H54 (cell line): Measurements from ENCODE around the gene SLC29A1.

Experiments
- DNase-seq: peaks from one replicate; pipeline ENCODE4 v3.0.0; 2011; ENCODE audit warnings: low spot score, mixed read lengths; ENCODE audit not compliant: insufficient read length
- FAIRE-seq: peaks from 3 replicates; lab custom pipeline; 2011; peaks lifted over from hg19 to GRCh38; lab: Jason Lieb, UNC
- POLR2A ChIP-seq: IDR thresholded peaks from 2 replicates; pipeline ENCODE4 v1.6.1; 2011; ENCODE audit warnings: low read depth, mild to moderate bottlenecking, low read length

Gene SLC29A1

DNA sequence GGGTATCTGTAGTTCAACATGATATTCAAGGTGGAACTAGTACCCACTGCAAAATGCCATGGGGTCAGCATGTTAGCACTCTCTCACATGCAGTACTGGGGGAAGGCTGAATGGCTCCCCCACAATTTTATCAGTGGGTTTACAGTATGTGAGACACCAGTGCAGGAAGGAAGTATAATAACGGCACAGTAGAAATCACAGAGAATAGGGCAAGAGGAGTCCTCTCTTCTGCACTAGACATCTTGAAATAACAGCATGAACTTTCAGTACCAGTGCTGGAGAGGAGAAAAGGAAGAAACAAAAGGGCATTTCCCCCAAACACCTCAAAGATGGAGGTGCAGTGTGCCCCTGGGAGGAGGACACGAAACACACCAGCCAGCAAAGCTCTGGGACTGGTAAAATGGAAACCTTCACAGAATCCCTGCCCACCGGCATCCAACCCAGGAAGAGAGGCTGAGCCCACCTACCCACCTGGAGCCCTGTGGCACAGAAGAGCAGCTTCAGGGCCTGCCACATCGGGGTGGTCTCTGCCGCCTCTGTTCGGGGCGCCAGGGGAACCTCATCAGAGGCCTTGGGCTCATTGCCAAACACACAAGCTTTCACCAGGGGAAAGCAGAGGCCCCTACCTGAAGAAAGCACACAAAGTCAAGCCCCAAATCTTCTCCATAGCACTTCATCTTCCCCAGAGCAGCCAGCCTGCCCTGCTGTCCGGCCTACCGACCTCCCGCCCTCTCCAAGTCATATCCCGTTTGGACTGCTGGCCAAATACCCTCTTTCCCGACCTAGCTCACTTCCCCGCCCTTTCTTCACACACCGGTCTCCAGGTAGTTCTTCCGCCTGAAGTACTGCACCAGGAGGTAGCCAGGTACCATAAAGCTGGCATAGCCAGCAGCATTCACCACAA is 32.7 kb downstream of the SLC29A1 start:
- TF ChIP-seq POLR2A: no peak
- FAIRE-seq: no peak
- DNase-seq: no peak

DNA sequence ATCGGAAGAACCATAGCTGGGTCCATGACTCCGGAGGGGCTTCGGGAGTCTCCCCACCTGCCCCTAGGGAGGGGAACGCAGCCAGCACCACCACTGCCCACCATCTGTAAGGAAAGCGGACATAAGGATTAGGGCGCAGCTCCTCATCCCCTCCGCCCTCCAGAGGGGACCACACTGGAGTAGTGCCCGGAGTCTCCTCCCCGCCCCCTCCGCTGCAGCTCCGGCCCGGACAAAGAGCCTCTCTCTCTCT is 33.3 kb downstream of the SLC29A1 start:
- FAIRE-seq (no peak), DNase-seq (no peak)
- no peak; the same call in 1 of the 2 replicates for TF ChIP-seq POLR2A

DNA sequence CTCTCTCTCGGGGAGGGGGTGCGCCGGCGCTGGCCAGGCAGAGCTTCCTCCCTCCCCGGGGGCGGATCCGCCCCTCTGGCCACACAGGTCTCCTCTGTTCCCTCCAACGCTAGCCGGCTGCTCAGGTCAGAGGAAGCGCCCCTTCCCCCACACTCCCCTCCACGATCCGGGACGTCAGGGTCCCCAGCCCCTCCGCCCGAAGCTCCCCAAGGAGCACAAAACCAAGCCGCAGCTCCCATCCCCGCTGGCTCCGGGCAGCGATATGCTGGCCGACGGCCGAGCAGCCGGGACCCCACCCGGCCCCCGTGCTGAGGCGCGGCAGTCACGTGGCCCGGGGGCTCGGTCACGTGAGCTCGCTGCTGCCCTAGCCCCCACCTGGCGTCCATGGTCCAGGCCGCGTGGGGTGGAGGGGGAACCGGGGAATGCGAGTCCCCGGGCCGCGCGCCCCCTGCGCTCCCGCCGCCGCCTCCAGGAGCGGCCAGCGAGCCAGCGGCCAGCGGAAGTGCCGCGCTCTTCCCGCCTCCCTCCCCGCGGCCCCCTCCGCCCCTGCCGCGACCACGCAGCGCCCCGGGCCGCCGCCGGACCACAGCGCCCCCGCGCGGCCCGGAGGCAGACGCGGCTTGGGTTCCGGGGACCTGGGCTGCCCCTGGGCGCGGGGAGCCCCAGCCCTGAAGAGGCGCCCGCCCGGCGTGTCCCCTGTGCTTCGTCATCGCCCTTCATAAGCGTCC is 33.8 kb downstream of the SLC29A1 start, which contains the start of gene SLC35B2:
TSS of gene SLC35B2 (minus strand) at position 504 of the 728 bp plus-strand sequence. CDS start at position 386, 118 bp downstream.
- peak; percentile 91 for TF ChIP-seq POLR2A
- peak; percentile 90 for DNase-seq
- FAIRE-seq: no peak

DNA sequence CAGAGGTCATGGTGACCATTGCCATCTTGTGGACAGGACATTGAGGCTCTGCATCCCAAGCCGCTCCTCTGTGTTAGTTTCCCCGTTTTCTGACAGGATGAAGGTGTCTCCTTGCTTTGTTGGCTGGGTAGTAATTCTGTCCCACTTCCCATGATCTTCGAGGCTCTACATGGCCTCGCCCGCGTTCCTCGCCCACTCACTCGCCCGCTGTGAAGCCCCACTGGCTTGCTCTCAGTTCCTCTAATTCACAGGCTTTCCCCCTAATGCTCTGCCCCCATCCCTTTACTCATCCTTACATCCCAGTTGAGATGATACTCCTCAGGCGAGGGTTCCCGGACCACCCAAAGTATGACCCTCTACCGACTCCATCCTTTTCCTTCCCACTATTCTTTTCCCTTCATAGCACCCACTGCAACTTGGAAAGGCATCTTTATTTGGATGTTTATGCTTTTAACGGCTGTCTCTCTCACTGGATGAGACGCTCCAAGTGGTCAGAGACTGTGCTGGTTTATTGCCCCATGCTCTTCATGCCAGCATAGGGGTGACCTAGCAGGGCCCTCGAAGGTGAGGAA is 34.4 kb downstream of the SLC29A1 start:
- FAIRE-seq: no peak
- no peak for DNase-seq
- TF ChIP-seq POLR2A: no peak

DNA sequence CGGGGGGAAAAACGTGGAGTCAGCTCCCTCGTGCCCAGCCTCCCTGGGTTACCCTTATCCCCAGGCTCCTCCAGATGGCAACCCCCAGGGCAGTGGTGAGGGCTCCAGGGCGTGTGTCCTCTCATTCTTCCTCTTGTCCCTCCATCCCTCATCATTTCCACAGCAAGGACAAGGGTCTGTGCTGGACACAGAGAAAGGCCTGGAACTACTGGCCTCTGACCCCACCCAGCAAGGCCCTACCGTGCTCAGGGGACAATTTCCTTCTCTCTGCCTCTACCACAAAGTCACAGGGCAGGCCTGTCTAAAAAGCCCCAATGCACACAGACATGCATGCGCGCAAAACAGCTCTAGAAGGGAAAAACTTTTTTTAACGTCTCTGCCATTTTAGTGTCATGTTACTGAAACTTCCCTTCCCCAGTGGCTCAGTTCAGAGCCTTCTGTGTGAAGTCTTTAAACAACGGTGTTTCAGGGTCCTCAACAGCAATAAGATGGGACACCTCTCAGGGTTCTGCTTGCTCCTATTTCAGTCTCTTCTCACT is 35.0 kb downstream of the SLC29A1 start:
- no peak for FAIRE-seq
- no peak for DNase-seq
- TF ChIP-seq POLR2A: no peak

DNA sequence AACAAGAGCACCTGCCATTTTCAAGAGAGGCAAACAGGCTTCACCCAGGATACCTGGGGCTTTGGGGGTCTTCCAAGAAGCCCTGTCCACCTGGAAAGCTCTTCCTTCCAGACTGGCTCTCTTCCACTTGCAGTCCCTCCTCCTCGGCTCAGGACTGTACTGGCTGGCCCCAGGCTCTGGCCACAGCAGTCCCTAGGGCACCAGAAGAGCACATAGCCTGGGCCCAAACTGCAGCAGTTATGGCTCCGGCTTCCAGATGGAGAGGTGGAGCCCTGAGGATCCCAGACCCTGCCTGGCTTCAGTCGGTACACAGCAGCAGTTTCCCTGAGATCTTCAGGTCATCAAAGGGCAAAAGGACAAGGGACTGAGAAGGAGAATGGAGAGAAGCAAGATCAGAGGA is 35.5 kb downstream of the SLC29A1 start:
- FAIRE-seq (no peak), DNase-seq (no peak)
- no peak for TF ChIP-seq POLR2A

DNA sequence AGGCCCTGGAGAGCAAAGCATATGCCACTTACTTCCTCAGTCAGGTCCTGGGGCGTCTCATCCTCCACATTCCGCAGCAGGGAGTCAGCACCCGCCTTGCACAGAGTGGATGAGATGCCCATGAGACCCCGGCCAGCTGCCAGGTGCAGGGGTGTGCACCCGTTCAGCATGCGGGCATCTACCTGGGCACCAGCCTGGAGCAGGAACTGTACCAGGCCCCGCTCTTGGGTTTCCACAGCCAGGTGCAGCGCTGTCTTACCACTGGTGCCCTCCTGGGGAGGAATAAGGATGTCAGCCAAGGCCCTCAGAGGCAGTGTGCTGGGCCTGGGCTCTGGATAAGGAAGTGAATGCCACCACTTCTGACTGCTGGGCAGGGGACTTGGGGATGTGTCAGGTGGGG is 36.6 kb downstream of the SLC29A1 start:
- no peak for TF ChIP-seq POLR2A

DNA sequence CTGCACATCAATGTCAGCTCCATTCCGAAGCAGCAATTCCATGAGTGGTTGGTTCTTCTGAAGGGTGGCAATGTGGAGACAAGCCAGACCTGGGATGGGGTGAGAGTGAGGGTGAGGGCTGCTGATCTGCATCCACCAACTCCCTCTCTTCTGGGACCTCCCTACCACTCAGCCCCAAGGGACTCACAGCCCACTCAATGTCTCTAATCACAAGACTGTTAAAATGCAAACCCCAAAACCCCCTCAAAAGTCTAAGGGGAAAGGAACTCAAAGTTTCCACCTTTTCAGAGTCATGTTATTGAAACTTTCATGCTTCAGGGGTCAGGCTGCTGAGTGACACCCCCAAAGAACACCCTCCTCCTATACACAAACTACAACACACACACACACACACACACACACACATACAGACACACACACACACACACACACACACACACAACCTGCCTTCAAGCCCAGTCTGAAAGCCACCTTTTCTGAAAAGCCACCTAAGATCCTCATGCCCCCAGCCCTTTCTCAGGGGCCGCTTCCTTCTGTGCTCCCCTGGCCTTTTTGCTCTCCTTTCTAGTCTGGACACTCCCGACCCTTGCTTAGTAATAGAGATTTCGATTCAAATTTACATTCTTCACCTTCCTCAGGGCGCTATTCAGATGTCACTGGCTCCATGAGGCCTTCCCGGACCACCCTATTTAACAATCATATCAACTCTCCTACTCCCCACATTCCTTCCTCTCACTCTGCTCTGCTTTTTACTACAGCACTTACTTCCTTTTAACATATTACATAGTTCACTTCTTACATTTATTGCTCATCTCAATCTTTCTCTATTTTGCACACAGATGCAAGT is 37.3 kb downstream of the SLC29A1 start:
- DNase-seq (no peak), FAIRE-seq (no peak)
- no peak for TF ChIP-seq POLR2A

More for the DNA sequence above, 36.6 kb downstream of the SLC29A1 start:
- FAIRE-seq (no peak), DNase-seq (no peak)

DNA sequence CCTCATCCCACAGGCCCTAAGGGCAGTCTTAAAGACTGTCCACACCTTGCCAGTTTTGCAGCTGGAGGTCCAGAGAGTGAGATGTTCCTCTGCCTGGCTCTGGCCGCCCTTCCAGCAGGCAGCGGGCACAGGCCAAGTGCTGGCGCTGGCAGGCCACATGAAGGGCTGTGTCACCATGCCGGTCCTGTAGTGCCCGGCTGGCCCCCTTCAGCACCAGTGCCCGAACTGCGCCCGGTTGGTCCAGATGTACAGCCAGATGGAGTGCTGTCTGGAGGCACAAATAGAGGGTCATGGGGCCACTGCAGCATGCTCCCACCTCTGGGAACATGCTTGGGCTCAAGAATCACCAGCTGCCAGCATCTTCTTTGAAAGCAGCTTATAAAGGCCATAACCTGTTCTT is 38.2 kb downstream of the SLC29A1 start:
- no peak for DNase-seq
- FAIRE-seq: no peak
- TF ChIP-seq POLR2A: no peak

DNA sequence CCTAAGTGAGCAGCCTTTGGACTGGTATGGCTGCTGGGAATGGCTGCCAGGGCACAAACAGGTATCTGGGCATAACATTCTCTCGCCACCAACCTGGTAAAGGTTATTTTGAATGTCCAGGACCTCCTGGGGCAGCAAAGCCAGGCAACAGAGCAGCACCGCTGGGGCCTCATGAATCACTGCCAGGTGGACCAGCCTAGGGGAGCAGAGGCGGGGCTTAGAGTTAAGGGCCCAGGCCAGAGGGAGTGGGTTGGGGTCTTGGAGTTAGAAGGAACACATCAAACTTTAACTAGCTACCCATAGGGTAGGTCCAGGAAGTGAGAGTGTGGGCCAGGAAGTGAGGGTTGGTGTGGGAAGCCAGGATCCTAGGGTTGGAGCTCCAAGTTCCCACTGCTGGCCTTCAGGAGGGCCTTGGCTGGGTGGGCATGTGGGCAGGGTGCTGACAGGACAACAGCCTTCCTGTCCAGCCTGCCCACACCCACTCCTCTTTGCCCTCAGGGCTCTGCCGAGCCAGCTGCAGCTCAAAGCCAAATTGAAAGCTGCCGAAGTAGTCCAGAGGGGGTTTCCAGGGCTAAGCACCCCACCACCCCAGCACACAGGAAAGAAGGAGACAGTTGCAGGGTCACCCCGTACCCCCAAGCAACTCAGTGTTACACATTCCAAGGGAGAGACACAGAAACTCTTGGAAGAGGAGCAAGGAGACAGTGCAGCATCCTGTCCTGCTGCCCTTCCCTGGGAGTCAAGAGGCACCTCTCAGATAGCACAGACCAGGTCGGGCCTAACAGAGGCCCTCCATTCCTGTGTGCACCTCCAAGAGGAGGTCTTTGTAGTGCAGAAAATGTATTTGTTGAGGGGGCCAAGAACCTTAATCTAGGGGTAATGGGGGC is 39.3 kb downstream of the SLC29A1 start:
- DNase-seq (no peak), FAIRE-seq (no peak)
- TF ChIP-seq POLR2A: 0 out of 2 replicates have a peak, but pooled peaks have one; percentile 9

DNA sequence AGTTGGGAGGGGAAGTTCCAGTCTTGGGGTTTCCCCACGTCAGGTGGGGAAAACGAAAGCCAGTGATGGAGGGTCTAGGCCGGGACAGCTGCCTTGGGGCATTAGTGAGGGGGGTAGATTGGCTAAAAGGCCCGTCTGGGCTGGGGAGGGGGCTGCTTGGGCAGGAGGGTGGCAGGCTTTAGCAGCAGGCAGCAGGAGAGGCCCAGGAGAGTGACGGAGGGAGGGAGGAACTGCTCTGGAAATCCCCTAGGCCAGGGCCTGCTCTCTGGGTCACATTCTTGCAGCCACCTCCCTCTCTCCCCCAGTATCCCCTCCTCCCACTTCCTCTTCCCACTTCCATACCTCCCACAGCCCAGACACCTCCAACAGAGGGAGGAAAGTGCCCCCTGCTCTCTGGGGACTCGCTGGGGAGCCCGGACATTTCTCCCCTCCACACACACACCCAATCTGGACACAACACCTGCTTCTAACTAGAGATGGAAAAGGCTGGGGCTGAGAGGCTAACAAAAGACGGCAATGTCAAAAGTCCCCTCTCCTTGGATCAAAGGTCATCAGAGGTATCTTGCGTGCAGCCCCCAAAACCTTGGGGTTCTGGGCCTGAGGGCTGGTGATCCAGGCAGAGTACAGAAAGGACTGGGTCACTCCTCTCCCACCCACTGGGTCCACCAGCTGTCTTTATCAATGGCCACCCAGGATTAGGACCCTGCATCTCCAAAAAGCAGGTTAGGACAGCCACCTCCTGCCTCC is 40.1 kb downstream of the SLC29A1 start:
- no peak for TF ChIP-seq POLR2A
- FAIRE-seq: no peak
- DNase-seq: no peak
